PFSK-1 (cell line): Measurements from ENCODE around the gene CDK6.

Experiments
- SIN3A ChIP-seq: IDR thresholded peaks from 2 replicates; pipeline ENCODE4 v1.6.1; 2012; ENCODE audit warnings: mild to moderate bottlenecking, low read length, moderate library complexity, borderline replicate concordance; ENCODE audit not compliant: insufficient read depth
- TAF1 ChIP-seq: IDR thresholded peaks from 2 replicates; pipeline ENCODE4 v1.6.1; 2012; ENCODE audit warnings: low read length, control low read depth, borderline replicate concordance; ENCODE audit not compliant: insufficient read depth

DNA sequence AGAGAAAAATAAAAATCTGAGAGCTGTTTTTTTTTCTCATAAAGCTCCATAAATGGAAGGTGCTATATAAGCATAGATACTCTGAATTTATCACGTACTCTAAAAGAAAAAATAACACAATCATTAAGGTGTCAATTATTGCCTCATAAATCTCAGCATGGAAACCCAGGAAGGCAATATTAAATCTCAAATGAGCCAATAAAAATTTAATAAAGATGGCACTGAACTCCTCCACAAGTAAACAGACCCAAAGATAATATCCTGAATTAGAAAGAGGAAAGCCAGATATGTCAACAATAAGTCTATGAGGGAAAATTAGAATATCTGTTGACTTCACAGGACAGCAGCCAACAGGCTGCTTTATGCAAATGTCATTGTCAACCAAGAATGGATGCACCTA lies 66.5 kb downstream of the CDK6 start:
- TF ChIP-seq TAF1 (no peak), SIN3A (no peak)
